NCI-H2107 (cell line): ENCODE results near the gene LTBR.

Experiments used
- DNase-seq: peaks from one replicate; lab custom pipeline; 2025; lab: John Stamatoyannopoulos, UW

The LTBR gene

GRCh38 chr12:6384499-6385436 lies 806 bp downstream of the LTBR start:
- no peak for DNase-seq

- no peak for DNase-seq
Measured at GRCh38 chr12:6386038-6386437, 2.1 kb downstream of the LTBR start.

GRCh38 chr12:6386491-6386890 lies 2.5 kb downstream of the LTBR start:
- DNase-seq: no peak

GRCh38 chr12:6387541-6387940 lies 3.6 kb downstream of the LTBR start:
- no peak for DNase-seq

- DNase-seq: no peak
Measured at GRCh38 chr12:6390084-6390799, 6.3 kb downstream of the LTBR start.

GRCh38 chr12:6391013-6391412 lies 7.1 kb downstream of the LTBR start:
- no peak for DNase-seq

GRCh38 chr12:6392504-6392903 lies 8.5 kb downstream of the LTBR start:
- DNase-seq: no peak

- no peak for DNase-seq
Measured at GRCh38 chr12:6393109-6393508, 9.1 kb downstream of the LTBR start.

GRCh38 chr12:6394398-6394797 lies 10.4 kb downstream of the LTBR start:
- DNase-seq: no peak

- DNase-seq: no peak
Measured at GRCh38 chr12:6396031-6396430, 12.1 kb downstream of the LTBR start.

GRCh38 chr12:6399884-6400644 lies 16.1 kb downstream of the LTBR start:
- DNase-seq: no peak

GRCh38 chr12:6404390-6404789 lies 20.4 kb downstream of the LTBR start:
- DNase-seq: no peak

GRCh38 chr12:6405963-6406362 lies 22.0 kb downstream of the LTBR start:
- DNase-seq: no peak

- no peak for DNase-seq
Measured at GRCh38 chr12:6407236-6407954, 23.4 kb downstream of the LTBR start.

GRCh38 chr12:6416596-6416995 lies 32.6 kb downstream of the LTBR start:
- DNase-seq: no peak

GRCh38 chr12:6418796-6419195 lies 34.8 kb downstream of the LTBR start:
- DNase-seq: no peak

GRCh38 chr12:6420364-6420763 lies 36.4 kb downstream of the LTBR start:
- no peak for DNase-seq

GRCh38 chr12:6423267-6424007 lies 39.5 kb downstream of the LTBR start:
- peak; percentile 88 for DNase-seq

GRCh38 chr12:6424008-6424347 lies 40.0 kb downstream of the LTBR start:
- DNase-seq: no peak

- DNase-seq: no peak
Measured at GRCh38 chr12:6424866-6425265, 40.9 kb downstream of the LTBR start.
